ENCODE measurements around the gene PIGL.
"Not testable (repeated sequence)": the region's sequence is repeated elsewhere in the genome, so short reads cannot be mapped to it uniquely, and the experiment has no call there.

Gene PIGL

DNA sequence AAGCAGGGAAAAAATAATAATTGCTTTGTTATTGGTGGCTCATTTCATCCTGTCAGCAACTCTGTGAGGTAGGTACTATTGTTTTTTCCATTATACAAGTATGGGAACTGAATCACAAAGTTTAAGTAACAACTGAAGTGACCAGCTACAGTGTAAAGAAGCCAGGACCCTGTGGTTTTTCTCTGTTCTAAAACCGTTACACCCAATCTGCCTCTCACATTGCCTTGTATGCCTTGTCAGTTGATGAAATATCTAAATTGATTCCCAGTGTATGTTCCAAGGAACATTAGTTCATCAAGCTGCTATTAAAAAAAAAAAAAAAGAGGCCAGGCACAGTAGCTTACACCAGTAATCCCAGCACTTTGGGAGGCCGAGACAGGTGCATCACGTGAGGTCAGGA, 5.4 kb downstream of the PIGL start:
- no peak for DNase-seq

DNA sequence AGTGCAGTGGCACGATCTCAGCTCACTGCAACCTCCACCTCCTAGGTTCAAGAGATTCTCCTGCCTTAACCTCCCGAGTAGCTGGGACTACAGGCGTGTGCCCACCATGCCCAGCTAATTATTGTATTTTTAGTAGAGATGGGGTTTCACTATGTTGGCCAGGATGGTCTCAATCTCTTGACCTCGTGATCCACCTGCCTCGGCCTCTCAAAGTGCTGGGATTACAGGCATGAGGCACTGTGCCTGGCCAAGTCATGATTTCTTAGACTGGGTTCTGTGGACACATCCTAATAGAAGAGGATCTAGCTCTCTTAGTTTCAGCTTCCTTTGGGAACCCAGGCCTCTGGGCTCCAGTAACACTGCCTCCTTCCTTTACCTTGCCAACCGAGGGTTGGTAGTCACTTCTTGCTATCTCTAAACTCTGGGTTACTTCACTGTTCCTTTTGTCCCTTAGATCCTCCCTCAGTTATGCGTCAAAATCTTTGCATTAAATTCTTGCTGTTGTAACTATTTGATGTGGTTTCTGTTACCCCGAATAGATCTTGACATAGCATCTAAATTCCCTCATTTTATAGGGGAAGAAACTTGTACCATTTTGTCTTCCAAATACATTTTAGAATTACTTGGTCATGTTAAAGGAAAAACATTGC, 13.0 kb downstream of the PIGL start:
- DNase-seq, result not testable (repeated sequence)

DNA sequence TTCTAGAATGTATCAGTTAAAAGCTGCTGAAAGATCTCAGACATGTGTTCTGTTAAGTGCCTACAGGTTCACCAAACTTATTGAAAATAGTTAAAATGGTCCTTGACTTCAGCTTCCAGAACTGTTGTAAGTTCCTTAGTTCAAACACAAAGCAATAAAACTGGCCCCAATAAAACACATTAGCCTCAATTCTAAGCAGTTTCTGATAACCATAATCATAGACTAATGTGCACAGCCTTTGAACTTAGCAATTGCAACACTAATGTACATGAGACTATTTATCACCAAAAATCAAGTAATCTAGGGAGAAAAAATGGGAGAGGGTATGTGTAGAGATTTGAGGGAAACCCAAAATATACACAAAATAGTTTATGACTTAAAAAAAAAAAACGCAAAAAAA, 15.4 kb downstream of the PIGL start:
- DNase-seq, result no peak

- DNase-seq, result no peak
These were observed 22.9 kb downstream of the PIGL start for GRCh38 chr17:16239931-16240330.

- DNase-seq, result no peak
These were observed 24.9 kb downstream of the PIGL start for GRCh38 chr17:16241906-16242399.

GRCh38 chr17:16243385-16243784, 26.4 kb downstream of the PIGL start:
- DNase-seq, result no peak

DNA sequence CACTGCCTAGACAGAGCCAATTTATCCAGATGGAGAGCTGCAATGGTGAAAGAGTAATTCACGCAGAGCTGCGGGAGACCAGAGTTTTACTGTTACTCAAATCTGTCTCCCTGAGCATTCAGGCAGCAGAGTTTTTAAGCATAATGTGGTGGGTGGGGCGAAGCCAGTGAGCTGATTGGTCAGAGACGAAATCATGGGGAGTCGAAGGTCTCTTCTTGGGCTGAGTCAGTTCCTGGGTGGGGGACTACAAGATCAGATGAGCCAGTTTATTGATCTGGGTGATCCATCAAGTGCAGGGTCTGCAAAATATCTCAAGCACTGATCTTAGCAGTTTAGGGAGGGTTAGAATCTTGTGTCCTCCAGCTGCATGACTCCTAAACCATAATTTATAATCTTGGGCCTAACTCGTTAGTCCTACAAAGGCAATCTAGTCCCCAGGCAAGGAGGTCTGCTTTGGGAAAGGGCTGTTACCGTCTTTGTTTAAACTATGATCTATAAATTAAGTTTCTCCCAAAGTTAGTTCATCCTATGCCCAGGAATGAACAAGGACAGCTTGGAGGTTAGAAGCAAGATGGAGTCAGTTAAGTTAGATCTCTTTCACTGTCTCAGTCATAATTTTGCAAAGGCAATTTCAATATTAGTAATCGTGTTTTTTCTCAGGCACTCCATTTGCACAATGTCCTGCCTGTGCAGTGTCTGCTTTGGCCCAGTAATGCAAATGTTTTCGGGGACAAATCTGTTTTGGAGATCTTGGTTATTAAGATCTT, 27.0 kb downstream of the PIGL start:
- no peak for DNase-seq

DNA sequence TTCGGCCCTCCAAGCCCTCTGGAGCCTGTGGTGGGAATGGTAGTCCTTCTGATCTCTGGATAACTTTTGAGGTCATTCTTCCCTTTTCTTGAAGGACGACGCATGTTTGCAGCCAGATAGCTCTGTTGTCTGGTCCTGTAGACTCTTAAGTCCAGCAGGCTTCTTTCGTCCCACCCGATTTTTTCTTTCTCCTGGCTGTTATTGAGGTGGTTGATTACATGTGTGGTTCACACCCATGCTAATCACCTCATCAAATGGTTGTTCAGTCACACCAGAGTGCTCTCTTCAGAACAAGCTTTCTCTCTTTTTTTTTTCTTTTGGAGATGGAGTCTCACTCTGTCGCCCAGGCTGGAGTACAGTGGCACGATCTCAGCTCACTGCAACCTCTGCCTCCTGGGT, 30.6 kb downstream of the PIGL start:
- DNase-seq, result no peak

GRCh38 chr17:16250635-16251034, 33.6 kb downstream of the PIGL start:
- no peak for DNase-seq

DNA sequence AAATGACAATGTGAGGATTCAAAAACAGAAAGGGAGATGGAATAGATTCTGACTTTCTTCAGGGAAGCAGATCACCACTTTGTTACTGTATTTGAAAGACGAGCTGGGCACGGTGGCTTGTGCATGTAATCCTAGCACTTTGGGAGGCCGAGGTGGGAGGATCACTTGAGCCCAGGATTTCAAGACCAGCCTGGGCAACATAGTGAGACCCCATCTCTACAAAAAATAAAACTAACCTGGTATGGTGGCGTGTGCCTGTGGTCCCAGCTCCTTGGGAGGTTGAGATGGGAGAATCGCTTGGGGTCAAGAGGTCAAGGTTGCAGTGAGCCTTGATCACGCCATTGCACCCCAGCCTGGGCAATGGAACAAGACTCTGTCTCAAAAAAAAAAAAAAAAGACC, 34.0 kb downstream of the PIGL start:
- no peak for DNase-seq

DNA sequence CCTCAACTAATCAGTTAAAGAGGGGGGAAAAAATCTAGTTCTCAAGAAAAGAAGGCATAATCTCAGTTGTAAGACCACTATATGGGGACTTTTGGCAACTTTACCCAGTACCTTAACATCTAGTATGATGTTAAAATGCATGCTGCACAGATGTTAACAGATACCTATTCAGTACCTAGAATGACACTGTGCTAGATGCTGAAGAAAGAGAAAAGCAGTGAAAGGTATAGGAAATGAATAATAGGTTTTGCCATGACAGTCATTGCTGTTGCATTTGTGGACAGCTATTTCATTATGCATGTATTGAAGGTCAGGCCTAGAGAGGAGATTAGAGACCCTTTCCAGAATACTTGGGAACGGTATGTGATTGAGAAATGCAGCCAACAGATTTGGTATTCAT, 34.5 kb downstream of the PIGL start:
- DNase-seq, result no peak

DNA sequence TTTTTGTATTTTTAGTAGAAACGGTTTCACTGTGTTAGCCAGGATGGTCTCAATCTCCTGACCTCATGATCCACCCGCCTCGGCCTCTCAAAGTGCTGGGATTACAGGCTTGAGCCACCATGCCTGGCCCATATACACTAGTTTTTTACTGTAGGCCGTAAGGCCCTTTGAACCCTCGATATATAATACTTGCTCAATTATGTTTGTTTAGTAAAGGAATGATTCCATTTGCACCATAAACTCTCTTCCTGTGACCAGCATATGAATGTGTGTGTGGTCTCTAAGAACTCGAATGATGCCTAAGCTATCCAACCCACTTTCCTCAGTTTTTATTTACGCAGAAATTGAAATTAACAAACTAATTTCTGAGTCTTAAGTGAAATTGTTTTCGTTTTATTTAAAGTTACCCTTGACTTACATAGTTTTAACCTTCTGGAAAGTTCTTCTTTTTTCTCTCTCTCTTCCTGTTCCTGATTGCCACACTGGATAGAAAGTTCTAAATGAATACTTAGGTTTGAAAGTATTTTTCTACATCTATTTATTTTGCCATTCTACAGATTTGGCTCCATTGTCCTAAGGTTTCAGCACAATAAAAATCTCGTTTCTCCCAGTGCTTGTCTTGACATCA, 37.9 kb downstream of the PIGL start:
- DNase-seq, result no peak

- no peak for DNase-seq
These were observed 38.5 kb downstream of the PIGL start for GRCh38 chr17:16255481-16255921.

DNA sequence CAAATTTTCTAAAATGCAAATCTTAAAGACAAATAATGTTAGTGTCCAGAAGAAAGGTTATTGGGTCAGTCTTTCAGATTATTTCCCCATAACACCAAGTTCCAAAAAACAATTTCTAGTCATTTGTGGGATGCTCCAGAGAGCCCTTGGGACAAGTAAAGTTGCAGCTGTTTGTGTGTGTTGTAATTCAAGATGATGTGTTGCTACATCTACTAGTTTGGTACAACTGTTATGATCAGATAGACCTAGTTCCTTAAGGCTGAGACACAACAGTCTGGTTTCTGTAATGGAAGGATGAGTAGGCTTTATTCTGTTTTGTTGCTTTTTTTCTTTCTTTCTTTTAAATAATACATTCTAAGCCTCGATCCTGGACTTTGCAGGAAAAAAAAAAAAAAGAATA, 41.9 kb downstream of the PIGL start:
- no peak for DNase-seq

- DNase-seq, result no peak
These were observed 42.9 kb downstream of the PIGL start for GRCh38 chr17:16259926-16260325.

- no peak for DNase-seq
These were observed 44.0 kb downstream of the PIGL start for GRCh38 chr17:16261049-16261448.

DNA sequence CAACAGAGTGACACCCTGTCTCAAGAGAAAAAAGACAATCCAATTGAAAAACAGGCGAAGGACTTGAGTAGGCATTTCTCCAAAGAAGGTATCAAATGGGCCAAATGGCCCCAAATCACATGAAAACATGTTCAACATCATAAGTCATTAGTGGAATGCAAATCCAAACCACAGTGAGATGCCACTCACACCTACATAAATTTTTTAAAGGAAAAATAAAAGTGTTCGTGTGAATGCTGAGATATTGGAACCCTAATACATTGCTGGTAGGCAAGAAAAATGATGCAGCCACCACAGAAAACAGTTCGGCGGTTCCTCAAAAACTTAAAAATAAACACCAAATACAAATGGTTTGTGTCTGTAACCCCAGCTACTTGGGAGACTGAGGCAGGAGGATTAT, 45.2 kb downstream of the PIGL start:
- no peak for DNase-seq

DNA sequence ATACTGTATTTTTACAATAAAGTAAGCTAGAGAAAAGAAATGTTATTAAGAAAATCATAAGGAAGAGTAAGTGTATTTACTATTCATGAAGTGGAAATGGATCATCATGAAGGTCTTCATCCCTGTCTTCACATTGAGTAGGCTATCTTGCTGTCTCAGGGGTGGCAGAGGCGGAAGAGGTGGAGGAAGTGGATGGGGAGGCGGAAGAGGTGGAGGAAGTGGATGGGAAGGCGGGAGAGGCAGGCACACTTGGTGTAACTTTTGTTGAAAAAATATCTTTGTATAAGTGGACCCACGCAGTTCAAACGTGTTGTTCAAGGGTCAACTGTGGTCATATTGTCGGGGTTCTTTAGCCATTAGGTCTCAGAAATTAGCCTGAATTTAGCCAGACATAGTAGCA, 50.2 kb downstream of the PIGL start:
- DNase-seq, result no peak

GRCh38 chr17:16269658-16270057, 52.6 kb downstream of the PIGL start:
- no peak for DNase-seq

DNA sequence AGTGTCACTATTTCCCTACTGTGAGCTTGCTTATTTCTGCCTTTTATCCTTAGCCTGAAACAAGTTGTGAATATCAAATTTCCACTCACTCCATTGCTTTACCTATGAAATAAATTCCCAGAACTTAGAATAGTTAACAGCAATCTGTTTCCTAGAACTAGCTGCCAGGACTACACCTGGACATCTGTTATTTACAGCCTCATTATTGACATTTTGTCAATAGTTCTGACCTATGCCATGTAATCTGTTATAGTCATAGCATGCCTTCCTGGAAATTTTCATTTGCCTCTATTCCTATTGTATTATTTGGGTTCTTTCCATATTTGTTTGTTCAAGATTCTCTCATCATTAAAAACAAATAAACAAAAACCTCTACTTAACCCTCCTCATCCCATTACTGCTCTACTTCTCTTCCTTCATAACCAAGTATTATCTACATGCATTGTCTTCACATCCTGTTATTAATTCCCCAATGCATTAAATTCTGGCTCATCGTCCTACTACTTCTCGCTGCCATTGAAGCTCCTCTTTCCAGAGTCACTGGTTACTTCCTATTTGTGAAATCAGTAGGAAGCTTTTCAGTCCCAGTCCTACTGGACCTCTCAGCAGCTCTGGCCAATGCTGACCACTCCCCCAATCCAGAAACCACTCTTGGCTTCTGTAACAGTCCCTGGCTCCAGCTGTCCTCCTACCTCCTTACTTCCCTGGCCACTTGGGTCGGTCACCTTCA, 55.3 kb downstream of the PIGL start:
- DNase-seq, result no peak

- DNase-seq, result no peak
These were observed 56.5 kb downstream of the PIGL start for GRCh38 chr17:16273499-16273898.

- no peak for DNase-seq
These were observed 56.9 kb downstream of the PIGL start for GRCh38 chr17:16273929-16274339.

- no peak for DNase-seq
These were observed 58.0 kb downstream of the PIGL start for GRCh38 chr17:16275024-16275423.
